HepG2 (cell line): ENCODE measurements around the gene PRR33. TPM values are rescaled to one million over a fixed set of nuclear protein-coding genes. Genes with fewer than 3 reads are reported as not detected.
A peak's percentile ranks its signal among the peaks of the same experiment; 100 is the strongest.

Experiments used
- ADNP ChIP-seq: sonication (generic); formaldehyde crosslinking; IDR thresholded peaks from 2 replicates; pipeline ENCODE4 v1.4.0; 2020; ENCODE audit warnings: missing genetic modification reagents
- AKAP8 ChIP-seq: sonication (generic); formaldehyde crosslinking; IDR thresholded peaks from 2 replicates; pipeline ENCODE4 v1.5.1; 2020; ENCODE audit warnings: mild to moderate bottlenecking, missing genetic modification reagents
- ARID3A ChIP-seq: IDR thresholded peaks from 2 replicates; pipeline ENCODE4 v1.6.1; 2012; ENCODE audit warnings: low read depth, low read length, improper control_type of control experiment
- DBP ChIP-seq: sonication (generic); formaldehyde crosslinking; IDR thresholded peaks from 2 replicates; pipeline ENCODE4 v1.4.0; 2020; ENCODE audit warnings: missing genetic modification reagents; ENCODE audit errors: not compliant biosample characterization
- ELK4 ChIP-seq: sonication (generic); formaldehyde crosslinking; IDR thresholded peaks from 2 replicates; pipeline ENCODE4 v1.9.0; 2021; ENCODE audit warnings: missing genetic modification reagents, borderline replicate concordance
- HNRNPK ChIP-seq: fragments of 200-400 bp; formaldehyde crosslinking; IDR thresholded peaks from 2 replicates; pipeline ENCODE4 v1.6.1; 2018; ENCODE audit warnings: low read length, low read depth, moderate library complexity, mild to moderate bottlenecking; ENCODE audit not compliant: poor library complexity, severe bottlenecking
- JUND ChIP-seq: sonication (generic); formaldehyde crosslinking; IDR thresholded peaks from 2 replicates; pipeline ENCODE4 v1.8.0; 2022; ENCODE audit warnings: mild to moderate bottlenecking, missing genetic modification reagents
- KAT8 ChIP-seq: IDR thresholded peaks from 2 replicates; pipeline ENCODE4 v1.6.1; 2016; ENCODE audit warnings: missing genetic modification reagents, missing compliant biosample characterization
- KLF15 ChIP-seq: sonication (generic); formaldehyde crosslinking; IDR thresholded peaks from 2 replicates; pipeline ENCODE4 v1.8.1; 2023; ENCODE audit warnings: borderline replicate concordance, mild to moderate bottlenecking, inconsistent platforms, missing genetic modification reagents, mixed read lengths
- MLLT10 ChIP-seq: sonication (generic); formaldehyde crosslinking; IDR thresholded peaks from 2 replicates; pipeline ENCODE4 v1.4.0; 2020; ENCODE audit warnings: missing genetic modification reagents
- RBM22 ChIP-seq: fragments of 200-400 bp; formaldehyde crosslinking; optimal IDR thresholded peaks from 2 replicates; pipeline ENCODE3; 2017; ENCODE audit warnings: mild to moderate bottlenecking, low read length, moderate library complexity
- RERE ChIP-seq: IDR thresholded peaks from 2 replicates; pipeline ENCODE4 v1.6.1; 2016; ENCODE audit warnings: low read depth, missing genetic modification reagents, missing compliant biosample characterization
- SMC3 ChIP-seq: IDR thresholded peaks from 2 replicates; pipeline ENCODE4 v1.6.1; 2011; ENCODE audit warnings: low read length, improper control_type of control experiment
- SMYD3 ChIP-seq: sonication (generic); formaldehyde crosslinking; IDR thresholded peaks from 2 replicates; pipeline ENCODE4 v1.8.1; 2023; ENCODE audit warnings: mild to moderate bottlenecking, missing genetic modification reagents
- ZBTB42 ChIP-seq: sonication (generic); formaldehyde crosslinking; IDR thresholded peaks from 2 replicates; pipeline ENCODE4 v1.5.0; 2020; ENCODE audit warnings: mild to moderate bottlenecking, missing genetic modification reagents
- ZNF205 ChIP-seq: IDR thresholded peaks from 2 replicates; pipeline ENCODE4 v1.6.1; 2018; ENCODE audit warnings: missing biosample characterization, missing genetic modification reagents
- ZNF274 ChIP-seq: sonication (generic); formaldehyde crosslinking; IDR thresholded peaks from 2 replicates; pipeline ENCODE4 v1.5.1; 2020; ENCODE audit warnings: mild to moderate bottlenecking, missing genetic modification reagents
- ZNF615 ChIP-seq: sonication (generic); formaldehyde crosslinking; IDR thresholded peaks from 2 replicates; pipeline ENCODE4 v1.5.0; 2020; ENCODE audit warnings: mild to moderate bottlenecking, missing genetic modification reagents, borderline replicate concordance
- ZNF713 ChIP-seq: sonication (generic); formaldehyde crosslinking; IDR thresholded peaks from 2 replicates; pipeline ENCODE4 v1.4.0; 2020; ENCODE audit warnings: mild to moderate bottlenecking, missing genetic modification reagents
- ZNF746 ChIP-seq: sonication (generic); formaldehyde crosslinking; IDR thresholded peaks from 2 replicates; pipeline ENCODE4 v1.8.0; 2022; ENCODE audit warnings: mild to moderate bottlenecking, missing genetic modification reagents
- ZNF792 ChIP-seq: IDR thresholded peaks from 2 replicates; pipeline ENCODE4 v1.6.1; 2016
- polyA plus RNA-seq, 8 experiments: library from polyadenylated mRNA; depleted of rRNA in 3 of 8; stranded (reverse) in 7 of 8; unstranded in 1 of 8; fragments of >200 nt; fragmentation: Illumina TruSeq in 4 of 8; extraction: Trizol in 4 of 8; gene quantifications; 2 replicates each; pipeline versions ENCODE4 v1.2.1 to v1.2.3, GENCODE V29; 2011 to 2016; ENCODE audit warnings: low read depth in 4 of 8, missing spikeins in 1 of 8, mixed read lengths in 1 of 8; ENCODE audit not compliant: insufficient read depth in 1 of 8
- total RNA-seq, 5 experiments: library from RNA; depleted of rRNA; stranded (reverse); fragments of >200 nt; fragmentation: Illumina TruSeq; extraction: Trizol; gene quantifications; 2 replicates each; pipeline ENCODE4 v1.2.3, GENCODE V29; 2016; ENCODE audit warnings: low read depth in 1 of 5

PRR33 gene
- total and polyA plus RNA-seq, 2 of the 13 experiments (the other 11 are each of a cell fraction or from before 2014, with no cell fraction given): not detected

- TF ChIP-seq DBP (no peak), ZNF615 (CRISPR knock-in tag) (no peak), HNRNPK (no peak), JUND (CRISPR knock-in tag) (no peak; the same call in none of the 2 replicates), ZNF713 (CRISPR knock-in tag) (no peak; the same call in 1 of the 2 replicates), ZNF792 (CRISPR knock-in tag) (peak; percentile 87), KLF15 (CRISPR knock-in tag) (no peak), RERE (CRISPR knock-in tag) (peak; percentile 74; the same call in 1 of the 2 replicates), ADNP (no peak), ZNF205 (CRISPR knock-in tag) (peak; percentile 90), MLLT10 (CRISPR knock-in tag) (no peak), SMYD3 (CRISPR knock-in tag) (no peak), ZNF274 (CRISPR knock-in tag) (peak; percentile 78), ZNF746 (CRISPR knock-in tag) (peak; percentile 94), SMC3 (no peak), KAT8 (CRISPR knock-in tag) (peak; percentile 72), ARID3A (no peak), RBM22 (no peak), AKAP8 (CRISPR knock-in tag) (peak; percentile 97), ELK4 (CRISPR knock-in tag) (no peak), ZBTB42 (peak; percentile 74; the same call in 1 of the 2 replicates)
Measured at GRCh38 chr11:1842149-1843097, 49.3 kb downstream of the PRR33 start (continued).
